B cell (primary cell): Measurements from ENCODE around the gene SH3YL1.

Source experiments
- EZH2 ChIP-seq: IDR thresholded peaks from 2 replicates; pipeline ENCODE4 v1.6.1; 2012; ENCODE audit warnings: borderline replicate concordance, low read depth, mild to moderate bottlenecking, moderate library complexity, low read length; ENCODE audit not compliant: insufficient read depth, poor library complexity, severe bottlenecking
- TF ChIP-seq, protein P1 (sequence below): fragments of 200-600 bp; IDR thresholded peaks from one replicate; pipeline ENCODE4 v1.8.0; 2022; ENCODE audit warnings: antibody characterized with exemption, mild to moderate bottlenecking

DNA sequence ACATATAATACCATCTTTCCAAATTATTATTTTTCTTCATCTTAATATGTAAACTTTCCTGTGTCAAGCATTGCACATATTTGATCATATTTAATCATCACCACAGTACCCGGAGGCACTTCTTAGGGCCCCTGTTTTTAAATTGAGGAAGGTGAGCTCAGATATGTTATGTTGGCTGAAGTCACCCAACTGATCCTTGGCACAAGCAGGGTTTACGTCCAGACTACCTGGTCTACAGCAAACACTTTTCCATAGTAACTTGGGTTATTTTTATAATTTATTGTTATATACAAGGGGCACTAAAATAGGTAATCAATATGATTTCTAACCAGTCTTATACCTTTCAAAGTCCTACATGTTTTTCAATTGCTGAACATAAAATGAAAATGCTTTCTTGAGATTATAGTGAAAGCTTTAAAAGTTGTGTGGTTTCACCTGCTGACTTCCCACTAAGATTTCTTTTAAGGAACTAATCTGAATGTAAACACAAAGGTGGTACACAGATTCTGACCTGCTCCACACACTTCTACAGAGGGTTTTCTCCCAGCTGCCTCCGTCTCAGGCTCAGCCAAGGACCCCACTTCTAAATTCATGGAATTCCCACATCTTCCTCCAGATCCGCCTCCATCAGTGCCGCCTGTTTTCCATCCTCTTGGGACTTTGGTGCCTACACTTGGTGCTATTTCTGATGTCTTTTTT, 52.2 kb downstream of the SH3YL1 start:
- TF ChIP-seq, protein P1, sequence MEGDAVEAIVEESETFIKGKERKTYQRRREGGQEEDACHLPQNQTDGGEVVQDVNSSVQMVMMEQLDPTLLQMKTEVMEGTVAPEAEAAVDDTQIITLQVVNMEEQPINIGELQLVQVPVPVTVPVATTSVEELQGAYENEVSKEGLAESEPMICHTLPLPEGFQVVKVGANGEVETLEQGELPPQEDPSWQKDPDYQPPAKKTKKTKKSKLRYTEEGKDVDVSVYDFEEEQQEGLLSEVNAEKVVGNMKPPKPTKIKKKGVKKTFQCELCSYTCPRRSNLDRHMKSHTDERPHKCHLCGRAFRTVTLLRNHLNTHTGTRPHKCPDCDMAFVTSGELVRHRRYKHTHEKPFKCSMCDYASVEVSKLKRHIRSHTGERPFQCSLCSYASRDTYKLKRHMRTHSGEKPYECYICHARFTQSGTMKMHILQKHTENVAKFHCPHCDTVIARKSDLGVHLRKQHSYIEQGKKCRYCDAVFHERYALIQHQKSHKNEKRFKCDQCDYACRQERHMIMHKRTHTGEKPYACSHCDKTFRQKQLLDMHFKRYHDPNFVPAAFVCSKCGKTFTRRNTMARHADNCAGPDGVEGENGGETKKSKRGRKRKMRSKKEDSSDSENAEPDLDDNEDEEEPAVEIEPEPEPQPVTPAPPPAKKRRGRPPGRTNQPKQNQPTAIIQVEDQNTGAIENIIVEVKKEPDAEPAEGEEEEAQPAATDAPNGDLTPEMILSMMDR = no peak
- TF ChIP-seq EZH2 = no peak
